ENCODE measurements around the gene FMN2. TPM values are rescaled to one million over a fixed set of nuclear protein-coding genes. Genes with fewer than 3 reads are reported as not detected.

FMN2 gene
- total and polyA plus RNA-seq, 9 donors, result 0.60 to 10.1 (median 2.5) TPM

DNA sequence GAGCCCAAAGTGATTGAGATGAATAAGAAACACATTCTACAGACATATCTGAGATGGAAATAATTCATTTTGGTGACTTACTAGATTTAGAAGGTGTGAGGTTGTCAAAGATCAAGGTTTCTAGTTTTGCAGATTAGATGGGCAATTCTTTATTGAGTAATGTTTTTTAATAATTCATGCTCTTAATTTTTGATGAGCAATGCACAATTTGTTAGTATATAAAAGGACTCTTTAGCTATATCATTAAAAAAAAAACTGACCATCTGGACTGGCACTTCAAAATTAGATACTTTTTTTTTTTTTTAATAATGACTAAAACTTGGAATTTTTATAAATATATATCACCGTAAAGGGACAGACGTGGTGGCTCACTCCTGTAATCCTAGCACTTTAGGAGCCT, 63.9 kb downstream of the FMN2 start:
- H3K4me1 ChIP-seq (ENCODE audit: insufficient read depth), result no peaks in the 10 kb centered on the region
- intact Hi-C loops (cut with DNase I), result loop anchor here in 2 of 4 donors (10.0 kb wide), 1 partner anchor 131 kb away; no protein-coding TSS in a partner anchor
- no peak for TF ChIP-seq POLR2A (IDR thresholded peaks at IDR 0.05)
- TF ChIP-seq EP300 (IDR thresholded peaks at IDR 0.05), result no peak
- TF ChIP-seq, protein P1, sequence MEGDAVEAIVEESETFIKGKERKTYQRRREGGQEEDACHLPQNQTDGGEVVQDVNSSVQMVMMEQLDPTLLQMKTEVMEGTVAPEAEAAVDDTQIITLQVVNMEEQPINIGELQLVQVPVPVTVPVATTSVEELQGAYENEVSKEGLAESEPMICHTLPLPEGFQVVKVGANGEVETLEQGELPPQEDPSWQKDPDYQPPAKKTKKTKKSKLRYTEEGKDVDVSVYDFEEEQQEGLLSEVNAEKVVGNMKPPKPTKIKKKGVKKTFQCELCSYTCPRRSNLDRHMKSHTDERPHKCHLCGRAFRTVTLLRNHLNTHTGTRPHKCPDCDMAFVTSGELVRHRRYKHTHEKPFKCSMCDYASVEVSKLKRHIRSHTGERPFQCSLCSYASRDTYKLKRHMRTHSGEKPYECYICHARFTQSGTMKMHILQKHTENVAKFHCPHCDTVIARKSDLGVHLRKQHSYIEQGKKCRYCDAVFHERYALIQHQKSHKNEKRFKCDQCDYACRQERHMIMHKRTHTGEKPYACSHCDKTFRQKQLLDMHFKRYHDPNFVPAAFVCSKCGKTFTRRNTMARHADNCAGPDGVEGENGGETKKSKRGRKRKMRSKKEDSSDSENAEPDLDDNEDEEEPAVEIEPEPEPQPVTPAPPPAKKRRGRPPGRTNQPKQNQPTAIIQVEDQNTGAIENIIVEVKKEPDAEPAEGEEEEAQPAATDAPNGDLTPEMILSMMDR (IDR thresholded peaks at IDR 0.05), result no peak

DNA sequence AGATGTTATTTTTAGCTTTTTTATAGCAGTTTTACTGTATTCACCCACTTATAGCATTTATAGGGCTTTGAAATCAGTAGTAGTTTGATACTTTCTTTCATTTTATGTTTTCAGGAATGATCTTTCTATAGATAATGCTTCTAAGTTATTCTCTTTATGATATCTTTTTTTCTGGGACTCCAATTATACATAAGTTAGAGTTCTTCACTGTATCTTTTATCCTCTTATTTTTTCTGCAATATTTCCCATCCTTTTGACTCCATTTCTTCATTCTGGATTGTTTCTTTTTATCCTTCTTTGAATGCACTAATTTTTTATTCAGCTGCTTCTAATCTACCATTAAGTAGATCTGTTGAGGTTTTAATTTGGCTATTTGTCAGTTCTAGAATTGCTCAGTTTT, 73.1 kb downstream of the FMN2 start:
- DNase-seq, result no peak
- H3K4me3 ChIP-seq, result no peak overlapping the region
- no peaks in the 10 kb centered on the region for H3K4me1 ChIP-seq (ENCODE audit: insufficient read depth)
- H3K27ac ChIP-seq, result no peak overlapping the region
- intact Hi-C loops (cut with DNase I), result no loop called here
- TF ChIP-seq, protein P1 (IDR thresholded peaks at IDR 0.05), result no peak
- TF ChIP-seq EP300 (IDR thresholded peaks at IDR 0.05) (no peak), POLR2A (IDR thresholded peaks at IDR 0.05) (no peak)
- H3K27me3 ChIP-seq, result no peaks in the 10 kb centered on the region
- H3K9me3 ChIP-seq, result no peaks in the 10 kb centered on the region
- no peaks in the 10 kb centered on the region for H3K36me3 ChIP-seq

More for the DNA sequence above, 63.9 kb downstream of the FMN2 start:
- no peak for DNase-seq
- Histone ChIP-seq H3K9me3 (no peaks in the 10 kb centered on the region), H3K36me3 (no peaks in the 10 kb centered on the region), H3K27me3 (no peaks in the 10 kb centered on the region), H3K4me3 (no peak overlapping the region), H3K27ac (no peak overlapping the region)
- whole genome bisulfite sequencing, 3 donors, result 95 to 98% (median 97%) methylated on average over 2 of the region's 2 CpGs

DNA sequence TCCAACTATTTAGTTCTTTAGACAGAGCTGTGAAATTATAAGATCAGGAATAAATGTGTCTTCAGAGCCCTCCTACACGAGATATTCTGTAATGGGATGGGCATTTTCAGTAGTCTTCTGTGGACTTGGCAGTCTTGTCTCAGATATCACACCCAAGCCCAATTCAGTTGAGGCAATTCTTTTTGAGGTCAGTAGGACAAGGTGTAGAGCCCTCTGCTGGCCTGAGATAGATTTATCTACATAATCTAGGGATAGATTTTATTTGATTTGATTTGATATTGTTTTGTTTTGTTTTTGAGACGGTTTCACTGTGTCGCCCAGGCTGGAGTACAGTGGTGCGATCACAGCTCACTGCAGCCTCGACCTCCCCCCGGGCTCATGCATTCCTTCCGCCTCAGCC, 77.5 kb downstream of the FMN2 start:
- Histone ChIP-seq H3K4me1 (ENCODE audit: insufficient read depth) (no peaks in the 10 kb centered on the region), H3K36me3 (no peaks in the 10 kb centered on the region), H3K27me3 (no peaks in the 10 kb centered on the region), H3K27ac (no peak overlapping the region), H3K9me3 (no peaks in the 10 kb centered on the region), H3K4me3 (no peak overlapping the region)
- TF ChIP-seq POLR2A (IDR thresholded peaks at IDR 0.05) (no peak), EP300 (IDR thresholded peaks at IDR 0.05) (no peak)
- TF ChIP-seq, protein P1 (IDR thresholded peaks at IDR 0.05), result no peak
- no peak for DNase-seq
- 86 to 92% (median 88%) methylated on average over 7 of the region's 7 CpGs for WGBS, 3 donors
- intact Hi-C loops (cut with DNase I), result no loop called here

DNA sequence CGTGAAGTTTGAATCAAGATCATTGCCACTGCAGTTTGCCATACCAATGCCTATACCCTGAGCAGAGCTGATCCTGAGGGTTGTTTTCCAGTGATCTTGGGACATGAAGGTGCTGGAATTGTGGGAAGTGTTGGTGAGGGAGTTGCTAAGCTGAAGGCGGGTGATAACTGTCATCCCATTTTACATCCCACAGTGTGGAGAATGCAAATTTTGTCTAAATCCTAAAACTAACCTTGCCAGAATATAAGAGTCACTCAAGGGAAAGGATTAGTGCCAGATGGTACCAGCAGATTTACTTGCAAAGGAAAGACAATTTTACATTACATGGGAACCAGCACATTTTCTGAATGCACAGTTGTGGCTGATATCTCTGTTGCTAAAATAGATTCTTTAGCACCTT, 78.6 kb downstream of the FMN2 start:
- Histone ChIP-seq H3K27me3 (no peaks in the 10 kb centered on the region), H3K27ac (no peak overlapping the region), H3K4me3 (no peak overlapping the region), H3K36me3 (no peaks in the 10 kb centered on the region), H3K4me1 (ENCODE audit: insufficient read depth) (no peaks in the 10 kb centered on the region), H3K9me3 (no peaks in the 10 kb centered on the region)
- intact Hi-C loops (cut with DNase I), result no loop called here
- 88 to 96% (median 94%) methylated on average over 2 of the region's 2 CpGs for WGBS, 3 donors
- no peak for DNase-seq
- TF ChIP-seq EP300 (IDR thresholded peaks at IDR 0.05), result no peak
- TF ChIP-seq, protein P1 (IDR thresholded peaks at IDR 0.05), result no peak
- no peak for TF ChIP-seq POLR2A (IDR thresholded peaks at IDR 0.05)
